ENCODE results near the gene XYLB.
"Not testable (repeated sequence)": the region's sequence is repeated elsewhere in the genome, so short reads cannot be mapped to it uniquely, and the experiment has no call there.

Gene XYLB

DNA sequence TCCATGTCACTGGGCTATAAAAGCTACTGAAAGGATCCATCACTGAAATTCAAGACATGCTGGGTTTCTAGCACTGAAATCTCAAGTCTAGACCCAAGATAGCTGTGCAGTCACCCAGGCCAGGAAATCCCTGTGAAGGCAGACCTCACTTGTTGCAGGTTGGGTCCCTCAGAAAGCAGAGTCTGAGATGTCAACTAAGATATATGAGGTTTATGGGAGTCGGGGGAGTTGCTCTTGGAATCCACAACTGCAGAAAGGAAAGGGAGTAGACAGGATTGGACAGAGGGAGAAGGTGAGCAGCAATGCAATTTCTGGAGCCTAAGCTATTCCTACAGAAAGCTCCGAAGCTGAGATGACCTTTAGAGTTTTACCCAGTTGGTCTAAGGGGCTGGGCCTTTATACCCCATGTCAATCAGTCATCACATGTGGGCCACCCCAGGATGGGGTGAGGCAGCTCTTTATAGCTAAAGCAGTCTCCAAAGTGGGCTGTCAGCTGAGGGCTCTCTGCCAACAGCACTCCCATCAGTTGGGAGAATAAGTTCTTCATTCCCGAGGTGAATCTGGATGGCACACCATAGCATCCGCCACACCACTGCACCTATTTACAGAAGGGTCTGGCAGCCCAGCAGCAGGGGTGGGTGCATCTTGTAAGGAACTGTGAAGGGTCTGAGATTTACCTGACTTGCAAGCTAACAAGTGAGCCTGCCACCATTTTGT lies 54.8 kb downstream of the XYLB start:
- DNase-seq: no peak

DNA sequence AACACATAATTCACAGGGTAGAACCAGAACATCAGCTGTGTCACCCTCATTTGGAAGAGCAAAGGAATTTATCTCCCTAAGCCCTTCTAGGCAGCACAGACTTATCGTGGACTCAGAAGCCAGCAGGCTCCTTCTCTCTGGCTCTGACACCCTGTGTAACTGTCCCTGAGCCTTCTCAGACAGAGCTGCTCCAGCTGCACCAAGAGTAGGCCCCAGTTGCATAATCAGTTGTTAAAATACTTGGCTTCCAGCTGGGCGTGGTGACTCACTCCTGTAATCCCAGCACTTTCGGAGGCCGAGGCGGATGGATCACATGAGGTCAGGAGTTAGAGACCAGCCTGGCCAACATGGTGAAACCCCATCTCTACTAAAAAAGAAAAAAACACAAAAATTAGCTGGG lies 57.7 kb downstream of the XYLB start:
- DNase-seq: no peak

DNA sequence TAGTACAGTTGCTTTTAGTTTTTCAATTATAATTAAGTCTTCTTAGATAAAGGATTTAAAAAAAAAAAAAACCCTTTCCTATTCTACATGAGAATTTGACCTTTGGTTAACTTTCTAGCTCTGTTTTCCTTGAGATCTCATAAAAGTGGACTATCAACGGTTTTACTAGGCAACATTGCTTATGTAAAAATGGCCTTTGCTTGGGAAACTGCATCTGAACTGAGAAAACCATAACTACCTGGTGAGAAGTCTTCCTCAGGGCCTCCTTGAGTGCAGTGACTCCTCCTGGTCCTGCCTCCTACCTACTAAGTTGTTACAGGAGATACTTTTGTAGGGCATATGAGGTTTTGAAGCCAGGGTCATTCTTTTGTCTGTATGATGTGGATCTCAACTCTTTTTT lies 65.0 kb downstream of the XYLB start:
- DNase-seq: no peak

DNA sequence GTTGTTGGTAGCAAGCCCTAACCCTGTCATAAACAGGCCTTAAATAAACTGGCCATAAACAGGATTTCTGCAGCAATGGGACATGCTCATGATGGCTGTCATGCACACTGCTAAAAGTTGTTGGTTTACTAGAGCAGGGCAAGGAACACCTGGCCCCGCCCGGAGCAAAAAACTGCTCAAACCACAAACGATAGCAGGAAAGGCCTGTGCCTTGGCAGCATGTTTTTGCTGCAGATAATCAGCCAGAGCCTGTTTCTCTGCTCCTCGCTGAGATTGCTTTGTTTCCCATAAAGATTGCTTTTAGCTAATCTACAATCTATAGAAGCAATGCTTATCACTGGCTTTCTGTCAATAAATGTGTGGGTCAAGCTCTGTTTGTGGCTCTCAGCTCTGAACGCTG lies 74.2 kb downstream of the XYLB start:
- not testable (repeated sequence) for DNase-seq

DNA sequence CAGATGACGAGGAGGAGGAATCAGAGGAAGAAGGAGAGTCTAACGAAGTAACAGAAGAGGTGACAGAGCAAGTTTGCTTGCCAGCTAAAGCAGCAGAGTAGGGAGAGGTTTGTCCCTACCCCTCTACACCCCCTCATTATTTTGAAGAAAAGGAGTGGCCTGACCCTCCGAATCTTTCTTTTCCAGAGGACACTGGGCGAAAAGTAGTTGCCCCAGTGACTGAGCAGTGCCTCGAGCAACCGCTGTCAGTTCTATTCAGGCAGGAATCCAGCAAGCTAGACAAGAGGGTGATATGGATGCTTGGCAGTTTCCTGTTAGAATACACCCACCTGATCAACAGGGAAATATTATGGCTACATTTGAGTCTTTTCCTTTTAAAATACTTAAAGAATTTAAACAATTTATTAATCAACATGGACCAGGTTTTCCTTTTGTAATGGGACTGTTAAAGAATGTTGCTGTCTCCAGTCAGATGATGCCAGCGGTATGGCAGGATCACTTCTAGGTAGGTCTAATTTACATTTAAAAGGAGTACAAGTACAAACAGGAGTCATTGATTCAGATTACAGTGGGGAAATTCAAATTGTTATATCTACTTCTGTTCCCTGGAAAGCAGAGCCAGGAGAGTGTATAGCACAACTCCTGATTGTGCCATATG lies 75.2 kb downstream of the XYLB start:
- DNase-seq: no peak

DNA sequence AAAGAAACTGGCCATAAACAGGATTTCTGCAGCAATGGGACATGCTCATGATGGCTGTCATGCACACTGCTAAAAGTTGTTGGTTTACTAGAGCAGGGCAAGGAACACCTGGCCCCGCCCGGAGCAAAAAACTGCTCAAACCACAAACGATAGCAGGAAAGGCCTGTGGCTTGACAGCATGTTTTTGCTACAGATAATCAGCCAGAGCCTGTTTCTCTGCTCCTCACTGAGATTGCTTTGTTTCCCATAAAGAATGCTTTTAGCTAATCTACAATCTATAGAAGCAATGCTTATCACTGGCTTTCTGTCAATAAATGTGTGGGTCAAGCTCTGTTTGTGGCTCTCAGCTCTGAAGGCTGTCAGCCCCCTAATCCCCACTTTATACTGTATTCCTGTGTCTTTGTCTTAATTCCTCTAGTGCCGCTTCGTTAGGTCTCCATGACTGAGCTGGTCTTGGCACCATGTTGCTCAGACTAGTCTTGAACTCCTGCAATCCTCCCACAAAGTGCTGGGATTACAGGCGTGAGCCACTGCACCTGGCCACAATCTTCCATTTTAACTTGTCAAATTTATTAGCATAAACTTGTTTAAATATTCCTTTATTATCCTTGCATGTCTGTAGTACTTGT lies 80.3 kb downstream of the XYLB start:
- DNase-seq: not testable (repeated sequence)

DNA sequence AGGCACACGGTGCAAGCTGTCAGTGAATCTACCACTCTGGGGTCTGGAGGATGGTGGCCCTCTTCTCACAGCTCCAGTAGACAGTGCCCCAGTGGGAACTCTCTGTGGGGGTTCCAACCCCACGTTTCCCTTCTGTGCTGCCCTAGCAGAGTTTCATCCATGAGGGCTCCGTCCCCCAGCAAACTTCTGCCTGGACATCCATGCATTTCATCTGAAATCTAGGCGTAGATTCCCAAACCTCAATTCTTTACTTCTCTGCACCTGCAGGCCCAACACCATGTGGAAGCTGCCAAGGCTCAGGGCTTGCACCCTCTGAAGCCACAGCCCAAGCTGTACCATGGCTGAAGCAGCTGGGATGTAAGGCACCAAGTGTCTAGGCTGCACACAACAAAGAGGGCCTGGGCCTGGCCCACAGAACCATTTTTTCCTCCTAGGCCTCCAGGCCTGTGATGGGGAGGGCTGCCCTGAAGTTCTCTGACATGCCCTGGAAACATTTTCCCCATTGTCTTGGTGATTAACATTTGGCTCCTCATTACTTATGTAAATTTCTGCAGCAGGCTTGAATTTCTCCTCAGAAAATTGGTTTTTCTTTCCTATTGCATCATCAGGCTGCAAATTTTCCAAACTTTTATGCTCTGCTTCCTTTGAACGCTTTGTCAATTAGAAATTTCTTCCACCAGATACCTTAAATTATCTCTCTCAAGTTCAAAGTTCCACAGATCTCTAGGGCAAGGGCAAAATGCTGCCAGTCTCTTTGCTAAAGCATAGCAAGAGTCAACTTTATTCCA lies 86.5 kb downstream of the XYLB start:
- DNase-seq: not testable (repeated sequence)

DNA sequence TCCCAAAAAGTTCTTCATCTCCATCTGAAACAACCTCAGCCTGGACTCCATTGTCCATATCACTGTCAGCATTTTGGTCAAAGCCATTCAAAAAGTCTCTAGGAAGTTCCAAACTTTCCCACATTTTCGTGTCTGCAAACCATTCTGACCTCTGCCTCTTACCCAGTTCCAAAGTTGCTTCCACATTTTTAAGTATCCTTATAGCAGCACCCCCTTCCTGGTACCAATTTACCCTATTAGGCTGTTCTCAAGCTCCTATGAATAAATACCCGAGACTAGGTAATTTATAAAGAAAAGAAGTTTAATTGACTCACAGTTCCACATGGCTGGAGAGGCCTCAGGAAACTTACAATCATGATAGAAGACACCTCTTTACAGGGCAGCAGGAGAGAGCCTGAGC lies 87.1 kb downstream of the XYLB start:
- DNase-seq: not testable (repeated sequence)

DNA sequence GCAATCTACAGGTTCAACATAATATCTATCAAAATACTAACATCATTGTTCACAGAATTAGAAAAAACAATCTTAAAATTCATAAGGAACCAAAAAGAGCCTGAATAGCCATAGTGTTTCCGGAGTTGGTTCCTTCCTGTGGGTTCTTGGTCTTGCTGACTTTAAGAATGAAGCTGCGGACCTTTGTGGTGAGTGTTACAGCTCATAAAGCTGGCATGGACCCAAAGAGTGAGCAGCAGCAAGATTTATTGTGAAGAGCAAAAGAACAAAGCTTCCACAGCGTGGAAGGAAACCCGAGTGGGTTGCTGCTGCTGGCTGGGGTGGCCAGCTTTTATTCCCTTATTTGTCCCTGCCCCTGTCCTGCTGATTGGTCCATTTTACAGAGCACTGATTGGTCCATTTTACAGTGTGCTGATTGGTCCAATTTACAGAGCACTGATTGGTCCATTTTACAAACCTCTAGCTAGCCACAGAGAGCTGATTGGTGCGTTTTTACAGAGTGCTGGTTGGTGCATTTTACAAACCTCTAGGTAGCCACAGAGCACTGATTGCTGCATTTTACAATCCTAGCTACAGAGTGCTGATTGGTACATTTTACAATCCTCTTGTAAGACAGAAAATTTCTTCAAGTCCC lies 92.0 kb downstream of the XYLB start:
- DNase-seq: not testable (repeated sequence)

DNA sequence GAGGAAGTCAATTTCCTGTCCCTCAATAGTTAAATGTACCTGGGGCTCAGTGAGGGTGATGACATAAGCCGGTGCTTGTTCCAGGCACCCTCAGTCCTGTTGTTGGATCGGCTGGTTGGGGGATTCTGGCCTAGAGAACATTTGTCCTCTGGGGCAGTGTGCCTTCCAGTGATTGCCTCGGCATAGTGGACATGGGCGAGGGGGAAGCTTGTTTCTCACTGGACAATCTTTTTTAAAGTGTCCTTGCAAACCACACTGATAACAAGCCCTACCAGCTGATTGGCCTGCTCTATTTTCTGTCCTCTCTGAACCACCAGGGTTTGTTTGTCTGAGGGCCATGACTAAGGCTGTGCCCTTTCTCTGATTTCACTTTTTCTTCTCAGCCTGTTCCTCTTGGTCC lies 96.6 kb downstream of the XYLB start:
- not testable (repeated sequence) for DNase-seq

DNA sequence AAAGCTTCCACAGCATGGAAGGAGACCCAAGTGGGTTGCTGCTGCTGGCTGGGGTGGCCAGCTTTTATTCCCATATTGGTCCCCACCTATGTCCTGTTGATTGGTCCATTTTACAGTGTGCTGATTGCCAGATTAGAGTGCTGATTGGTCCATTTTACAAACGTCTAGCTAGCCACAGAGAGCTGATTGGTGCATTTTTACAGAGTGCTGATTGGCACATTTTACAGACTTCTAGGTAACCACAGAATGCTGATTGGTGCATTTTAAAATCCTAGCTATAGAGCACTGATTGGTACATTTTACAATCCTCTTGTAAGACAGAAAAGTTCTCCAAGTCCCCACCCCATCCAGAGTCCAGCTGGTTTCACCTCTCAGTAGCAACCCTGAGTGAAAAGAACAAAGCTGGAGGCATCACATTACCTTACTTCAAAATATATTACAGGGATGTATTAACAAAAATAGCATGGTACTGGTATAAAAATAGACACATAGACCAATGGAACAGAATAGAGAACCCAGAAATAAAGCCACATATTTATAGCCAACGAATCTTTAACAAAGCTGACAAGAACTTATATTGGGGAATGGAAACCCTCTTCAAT lies 99.6 kb downstream of the XYLB start:
- no peak for DNase-seq

DNA sequence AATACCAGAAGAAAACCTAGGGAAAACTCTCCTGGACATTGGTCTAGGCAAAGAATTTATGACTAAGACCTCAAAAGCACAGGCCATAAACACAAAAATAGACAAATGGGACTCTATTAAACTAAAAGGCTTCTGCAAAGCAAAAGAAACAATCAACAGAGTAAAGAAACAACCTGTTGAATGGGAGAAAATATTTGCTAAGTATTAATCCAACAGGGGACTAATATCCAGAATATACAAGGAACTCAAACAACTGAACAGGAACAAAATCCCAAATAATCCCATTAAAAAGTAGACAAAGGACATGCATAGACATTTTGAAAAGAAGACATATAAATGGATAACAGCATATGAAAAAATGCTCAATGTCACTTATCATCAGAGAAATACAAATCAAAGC lies 100.2 kb downstream of the XYLB start:
- DNase-seq: no peak

DNA sequence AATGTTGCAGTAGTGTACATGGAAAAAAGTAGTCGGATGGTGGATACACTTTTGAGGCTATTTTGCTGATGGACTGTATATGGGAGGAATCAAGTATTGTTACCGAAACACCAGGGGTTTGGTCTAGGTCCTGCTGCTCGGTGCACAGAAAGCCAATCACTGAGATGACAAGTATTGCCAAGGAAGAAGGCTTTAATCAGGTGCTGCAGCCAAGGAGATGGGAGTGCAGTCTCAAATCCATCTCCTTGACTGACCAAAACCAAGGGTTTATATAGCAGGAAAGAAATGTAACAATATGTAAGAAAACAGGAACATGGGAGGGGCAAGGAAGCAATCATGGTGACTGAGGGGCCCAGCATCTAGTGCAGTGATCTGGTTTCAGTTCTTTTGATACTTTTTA lies 104.3 kb downstream of the XYLB start:
- no peak for DNase-seq

DNA sequence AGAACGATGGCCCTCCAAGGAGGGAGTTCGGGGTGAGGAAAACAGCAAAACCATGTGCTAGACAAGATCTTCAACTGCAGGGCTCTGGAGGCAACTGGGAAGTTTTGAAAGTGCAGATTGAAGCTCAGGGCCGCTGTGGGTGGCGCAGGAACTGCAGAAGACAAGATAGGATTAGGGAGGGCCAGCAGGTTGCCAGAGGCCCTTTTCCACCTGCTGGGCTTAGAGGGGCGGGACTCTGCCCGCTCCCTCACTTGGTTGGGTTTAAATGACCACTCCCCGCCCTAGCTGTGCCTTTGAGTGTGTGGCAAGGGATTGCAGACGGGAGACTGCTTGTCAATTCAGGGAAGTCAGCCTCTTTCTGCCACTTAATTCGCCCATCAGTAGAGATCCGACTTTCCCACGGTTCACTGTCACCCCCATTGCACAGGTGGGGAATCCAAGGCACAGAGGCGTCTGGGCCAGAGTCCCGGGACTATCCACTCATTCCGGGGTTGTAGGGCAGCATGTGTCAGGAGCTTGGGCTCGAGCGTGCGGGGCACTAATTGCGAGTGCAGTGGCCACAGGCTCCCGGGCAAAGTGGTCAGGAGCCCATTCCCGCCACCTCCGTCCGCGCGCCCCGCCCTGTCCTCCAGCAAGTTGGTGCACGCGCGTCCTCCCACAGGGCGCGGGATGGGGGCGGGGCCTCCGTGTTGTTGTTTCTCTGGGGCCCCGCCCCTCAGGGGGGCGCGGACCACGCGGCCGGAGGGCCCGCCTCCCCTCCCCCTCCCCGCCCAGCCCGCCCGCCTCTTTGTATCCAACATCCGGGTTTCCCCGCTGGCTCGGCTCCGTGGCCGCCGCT lies 106.7 kb downstream of the XYLB start, which contains the start of gene ACVR2B:
TSS of gene ACVR2B (plus strand) at position 816 of the 838 bp plus-strand sequence. CDS start 433 bp downstream, outside the sequence.
- DNase-seq: peak; percentile 39

DNA sequence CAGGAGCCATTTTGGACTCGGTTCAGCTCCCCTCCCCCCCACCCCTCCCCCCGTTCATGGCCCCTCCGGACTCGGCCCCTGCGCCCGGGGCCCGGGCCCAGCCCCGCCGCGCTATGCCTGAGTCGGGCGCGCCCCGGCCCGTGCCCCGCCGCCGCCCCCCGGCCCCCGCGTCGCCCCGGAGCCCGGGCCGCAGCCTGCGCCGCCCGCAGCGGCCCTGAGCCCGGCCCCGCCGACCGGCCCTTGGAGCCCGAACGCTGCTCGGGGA lies 107.3 kb downstream of the XYLB start:
- DNase-seq: no peak

DNA sequence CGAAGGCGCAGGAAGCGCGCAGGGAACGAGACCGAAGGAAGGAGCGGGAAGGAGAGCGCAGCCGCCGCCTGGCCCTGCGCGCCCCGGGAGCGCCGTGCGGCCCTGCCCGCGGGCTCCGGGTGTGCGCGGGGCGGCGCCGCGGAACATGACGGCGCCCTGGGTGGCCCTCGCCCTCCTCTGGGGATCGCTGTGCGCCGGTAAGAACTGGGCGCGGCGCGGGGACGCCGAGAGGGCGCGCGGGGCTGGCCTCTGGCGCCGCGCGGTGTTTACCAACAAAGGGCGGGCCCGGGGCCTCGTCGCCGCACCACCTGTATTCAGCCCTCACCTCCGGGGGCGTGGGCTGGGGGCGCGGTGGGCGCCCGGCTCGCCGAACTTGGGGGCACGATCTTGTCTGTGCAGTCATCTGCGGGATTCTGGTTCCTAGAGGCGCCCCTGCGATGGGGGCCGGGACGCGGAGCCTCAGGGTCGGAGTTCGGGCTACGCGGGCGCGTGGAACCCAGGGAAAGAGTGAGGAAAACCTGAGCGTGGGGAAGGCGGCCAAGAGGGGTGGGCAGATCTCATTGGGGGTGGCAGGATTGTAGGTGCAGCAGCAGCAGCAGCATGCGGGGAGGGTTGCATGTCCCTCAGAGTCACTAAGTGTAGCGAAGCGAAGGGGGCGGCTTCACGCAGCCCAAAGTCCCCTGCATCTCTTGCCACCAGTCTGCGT lies 107.7 kb downstream of the XYLB start:
- DNase-seq: no peak

DNA sequence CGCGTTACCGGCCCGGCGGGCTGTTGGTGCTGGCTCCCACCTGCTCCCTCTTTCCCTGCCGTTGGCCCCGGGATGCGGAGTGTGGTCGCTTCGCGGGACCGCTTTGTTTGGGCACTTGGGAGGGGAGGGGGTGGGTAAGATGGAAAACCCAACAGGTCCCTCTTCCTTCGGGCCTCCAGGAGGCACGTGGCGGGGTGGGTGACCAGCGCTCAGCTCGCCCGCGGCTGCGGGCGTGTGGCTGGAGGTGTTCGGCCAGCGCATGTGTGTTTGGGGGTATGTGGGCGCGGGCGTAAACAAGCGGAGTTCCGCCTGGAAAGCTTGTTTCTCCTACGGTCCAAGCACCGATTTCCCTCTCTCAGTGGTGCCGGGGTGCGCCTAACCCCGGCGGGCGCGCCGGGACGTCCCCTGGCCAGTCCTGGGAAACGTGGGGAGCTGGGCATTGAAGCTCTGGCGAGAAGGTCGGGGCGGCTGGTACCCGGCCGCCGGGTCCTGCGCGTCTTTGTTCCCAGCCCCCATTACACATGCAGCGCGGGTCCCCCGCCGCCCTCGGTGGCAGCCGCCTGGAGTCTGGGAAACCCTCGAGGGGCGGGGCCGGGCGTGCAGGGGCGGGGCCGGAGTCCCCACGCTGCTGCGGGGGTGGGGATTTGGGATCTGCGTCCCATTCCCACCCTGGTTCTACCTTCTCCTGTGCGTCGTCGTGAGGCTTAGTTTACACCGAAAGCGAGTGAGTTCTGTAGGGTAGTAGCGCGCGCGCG lies 108.5 kb downstream of the XYLB start:
- DNase-seq: no peak

DNA sequence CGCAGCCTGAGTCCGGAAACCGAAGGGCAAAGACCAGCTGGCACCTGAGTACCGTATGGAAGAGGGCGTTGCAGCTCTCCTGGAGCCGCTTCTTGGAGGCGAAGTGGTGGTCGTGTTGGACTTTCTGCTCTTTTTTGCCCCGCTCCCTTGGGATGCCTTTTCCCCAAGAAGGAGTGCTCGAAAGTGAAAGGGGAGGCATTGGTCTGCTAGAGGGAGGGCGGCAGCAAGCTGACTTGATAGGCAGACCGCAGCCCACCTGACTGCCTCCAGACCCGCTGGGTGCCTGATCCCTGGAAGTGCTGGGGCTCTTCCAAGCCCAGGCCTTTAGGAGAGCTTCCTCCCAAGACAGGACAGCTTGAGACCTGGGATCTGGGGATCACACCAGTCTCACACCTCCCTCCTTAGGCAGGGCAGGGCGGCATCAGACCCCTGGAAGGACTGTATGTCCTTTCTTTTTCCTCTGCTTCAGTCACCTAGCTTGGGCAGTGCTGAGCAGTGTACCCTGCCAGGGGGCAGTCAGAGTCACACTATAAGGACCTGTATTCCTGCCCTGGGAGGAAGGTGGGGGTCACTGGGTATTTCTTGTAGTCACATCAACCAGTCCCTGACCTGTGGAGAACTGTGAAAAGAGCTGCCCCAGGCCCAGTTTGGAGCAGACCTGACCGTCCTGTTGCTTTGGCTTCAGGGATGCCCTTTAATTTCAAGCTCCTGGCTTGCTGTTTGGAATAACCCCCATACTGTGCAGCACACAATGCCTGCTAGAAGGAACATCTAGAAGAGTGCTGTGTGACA lies 109.2 kb downstream of the XYLB start:
- no peak for DNase-seq

Data from amniotic stem cell (primary cell).